HepG2 (cell line): ENCODE data around the gene GALNT11.
"Not testable (repeated sequence)": the region's sequence is repeated elsewhere in the genome, so short reads cannot be mapped to it uniquely, and the experiment has no call there.

Experiments used
- CHCHD3 ChIP-seq: sonication (generic); formaldehyde crosslinking; IDR thresholded peaks from 2 replicates; pipeline ENCODE4 v1.8.0; 2022; ENCODE audit warnings: mild to moderate bottlenecking, missing genetic modification reagents, moderate library complexity
- CHD4 ChIP-seq: fragments of 200-600 bp; sonication (generic); IDR thresholded peaks from 2 replicates; pipeline ENCODE4 v1.7.0; 2017; ENCODE audit warnings: mild to moderate bottlenecking, low read length, borderline replicate concordance
- ETV6 ChIP-seq: sonication (generic); formaldehyde crosslinking; conservative IDR thresholded peaks from 2 replicates; pipeline ENCODE4 v1.4.0; 2020; ENCODE audit warnings: missing genetic modification reagents
- EZH2 ChIP-seq: conservative IDR thresholded peaks from 2 replicates; pipeline ENCODE4 v1.6.1; 2012; ENCODE audit warnings: mild to moderate bottlenecking, low read depth, low read length, moderate library complexity
- MEIS2 ChIP-seq: sonication (generic); formaldehyde crosslinking; IDR thresholded peaks from 2 replicates; pipeline ENCODE4 v1.9.0; 2021; ENCODE audit warnings: mild to moderate bottlenecking, missing genetic modification reagents
- MYC ChIP-seq: sonication (generic); formaldehyde crosslinking; IDR thresholded peaks from 2 replicates; pipeline ENCODE4 v1.9.0; 2021; ENCODE audit warnings: missing genetic modification reagents, borderline replicate concordance
- SALL1 ChIP-seq: sonication (generic); formaldehyde crosslinking; IDR thresholded peaks from 2 replicates; pipeline ENCODE4 v1.8.0; 2022; ENCODE audit warnings: mild to moderate bottlenecking, missing genetic modification reagents
- ZNF660 ChIP-seq: sonication (generic); formaldehyde crosslinking; IDR thresholded peaks from 2 replicates; pipeline ENCODE4 v1.5.1; 2020; ENCODE audit warnings: mild to moderate bottlenecking, low read depth, missing genetic modification reagents, borderline replicate concordance
- TF ChIP-seq, protein P1 (sequence below): fragments of 450-650 bp; IDR thresholded peaks from 2 replicates; pipeline ENCODE4 v1.6.1; 2017

- TF ChIP-seq CHCHD3 (CRISPR knock-in tag); MYC; EZH2; SALL1 (CRISPR knock-in tag); CHD4; MEIS2 (CRISPR knock-in tag); ZNF660; ETV6 (CRISPR knock-in tag): not testable (repeated sequence)
- TF ChIP-seq, protein P1, sequence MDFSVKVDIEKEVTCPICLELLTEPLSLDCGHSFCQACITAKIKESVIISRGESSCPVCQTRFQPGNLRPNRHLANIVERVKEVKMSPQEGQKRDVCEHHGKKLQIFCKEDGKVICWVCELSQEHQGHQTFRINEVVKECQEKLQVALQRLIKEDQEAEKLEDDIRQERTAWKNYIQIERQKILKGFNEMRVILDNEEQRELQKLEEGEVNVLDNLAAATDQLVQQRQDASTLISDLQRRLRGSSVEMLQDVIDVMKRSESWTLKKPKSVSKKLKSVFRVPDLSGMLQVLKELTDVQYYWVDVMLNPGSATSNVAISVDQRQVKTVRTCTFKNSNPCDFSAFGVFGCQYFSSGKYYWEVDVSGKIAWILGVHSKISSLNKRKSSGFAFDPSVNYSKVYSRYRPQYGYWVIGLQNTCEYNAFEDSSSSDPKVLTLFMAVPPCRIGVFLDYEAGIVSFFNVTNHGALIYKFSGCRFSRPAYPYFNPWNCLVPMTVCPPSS: not testable (repeated sequence)
These were observed 4.6 kb downstream of the GALNT11 start for GRCh38 chr7:152030059-152030458.
